GM18858 (cell line): Measurements from ENCODE around the gene DIP2C.
"Not testable (repeated sequence)": the region's sequence is repeated elsewhere in the genome, so short reads cannot be mapped to it uniquely, and the experiment has no call there.

Experiments used
- ATAC-seq: cut with Tn5 transposase; IDR thresholded peaks from one replicate; pipeline ENCODE4 v1.9.1; 2021; ENCODE audit not compliant: unreplicated experiment

The DIP2C gene

GRCh38 chr10:700183-700582 lies 10.7 kb upstream of the DIP2C start:
- ATAC-seq: not testable (repeated sequence)

GRCh38 chr10:697097-697875 lies 7.8 kb upstream of the DIP2C start:
- ATAC-seq: no peak

- no peak for ATAC-seq
Measured at GRCh38 chr10:695396-695795, 5.9 kb upstream of the DIP2C start.

- ATAC-seq: no peak
Measured at GRCh38 chr10:693506-693905, 4.0 kb upstream of the DIP2C start.

- ATAC-seq: no peak
Measured at GRCh38 chr10:692682-693351, 3.3 kb upstream of the DIP2C start.

GRCh38 chr10:691216-691615 lies 1.7 kb upstream of the DIP2C start:
- no peak for ATAC-seq

GRCh38 chr10:690372-691161 lies 1.1 kb upstream of the DIP2C start:
- ATAC-seq: no peak

GRCh38 chr10:689121-689451 lies 382 bp downstream of the DIP2C start:
- ATAC-seq: no peak

- no peak for ATAC-seq
Measured at GRCh38 chr10:688312-689120, 952 bp downstream of the DIP2C start.

- ATAC-seq: no peak
Measured at GRCh38 chr10:687583-688311, 1.7 kb downstream of the DIP2C start.

GRCh38 chr10:686155-686931 lies 3.1 kb downstream of the DIP2C start:
- ATAC-seq: no peak

GRCh38 chr10:685613-686012 lies 3.9 kb downstream of the DIP2C start:
- ATAC-seq: no peak

- ATAC-seq: no peak
Measured at GRCh38 chr10:683448-684071, 5.9 kb downstream of the DIP2C start.

- no peak for ATAC-seq
Measured at GRCh38 chr10:682931-683447, 6.5 kb downstream of the DIP2C start.

GRCh38 chr10:681670-682318 lies 7.7 kb downstream of the DIP2C start:
- no peak for ATAC-seq

GRCh38 chr10:680745-681144 lies 8.7 kb downstream of the DIP2C start:
- no peak for ATAC-seq

GRCh38 chr10:680146-680545 lies 9.3 kb downstream of the DIP2C start:
- ATAC-seq: no peak

- no peak for ATAC-seq
Measured at GRCh38 chr10:679556-679955, 9.9 kb downstream of the DIP2C start.

- not testable (repeated sequence) for ATAC-seq
Measured at GRCh38 chr10:678662-679005, 10.8 kb downstream of the DIP2C start.
